Epithelial cell of proximal tubule (primary cell): ENCODE data around the gene RALGDS. TPM values are rescaled to one million over a fixed set of nuclear protein-coding genes. Genes with fewer than 3 reads are reported as not detected.

Experiments
- DNase-seq: peaks from one replicate; pipeline ENCODE4 v3.0.0-alpha.2; 2011; ENCODE audit warnings: low read depth
- H3K4me3 ChIP-seq: 2 replicates; pipeline ENCODE4 v1.5.1; 2011; ENCODE audit warnings: low read depth, mild to moderate bottlenecking, low read length
- CTCF ChIP-seq: conservative IDR thresholded peaks from 2 replicates; pipeline ENCODE4 v1.5.1; 2012; ENCODE audit warnings: low read depth, mild to moderate bottlenecking, low read length
- total RNA-seq: library from RNA; depleted of rRNA; stranded (reverse); fragments of >200 nt; gene quantifications from 2 replicates; pipeline ENCODE4 v1.2.3, GENCODE V29; 2015

The RALGDS gene
- total RNA-seq, 1 donor from 2014 or later, result 39.0 TPM

GRCh38 chr9:133107961-133108793 lies 12.9 kb downstream of the RALGDS start:
- DNase-seq, result no peak
- no peak overlapping the region for H3K4me3 ChIP-seq
- no peak for TF ChIP-seq CTCF

- H3K4me3 ChIP-seq, result no peak overlapping the region
- TF ChIP-seq CTCF, result no peak
- DNase-seq, result no peak
Observed at GRCh38 chr9:133107245-133107722, 13.8 kb downstream of the RALGDS start.

- no peak overlapping the region for H3K4me3 ChIP-seq
- no peak for TF ChIP-seq CTCF
- DNase-seq, result no peak
Observed at GRCh38 chr9:133106511-133107244, 14.4 kb downstream of the RALGDS start.

GRCh38 chr9:133105461-133105770 lies 15.6 kb downstream of the RALGDS start:
- DNase-seq, result no peak
- no peak overlapping the region for H3K4me3 ChIP-seq
- no peak for TF ChIP-seq CTCF

- no peak for DNase-seq
Observed at GRCh38 chr9:133104718-133105460, 16.2 kb downstream of the RALGDS start.

GRCh38 chr9:133103987-133104505 lies 17.0 kb downstream of the RALGDS start:
- H3K4me3 ChIP-seq, result no peak overlapping the region
- no peak for DNase-seq
- no peak for TF ChIP-seq CTCF

More at GRCh38 chr9:133104718-133105460, 16.2 kb downstream of the RALGDS start:
- TF ChIP-seq CTCF, result no peak
- no peak overlapping the region for H3K4me3 ChIP-seq
